ENCODE data around the gene ZNF587B.
"Not testable (repeated sequence)": the region's sequence is repeated elsewhere in the genome, so short reads cannot be mapped to it uniquely, and the experiment has no call there.

GRCh38 chr19:57862351-57862750, 32.3 kb downstream of the ZNF587B start:
- TF ChIP-seq RFX5 (IDR thresholded peaks at IDR 0.05; ENCODE audit: low read depth, low read length); BACH1 (IDR thresholded peaks at IDR 0.05; ENCODE audit: borderline replicate concordance); SUZ12 (IDR thresholded peaks at IDR 0.05; ENCODE audit: unreplicated experiment); RELB (IDR thresholded peaks at IDR 0.05; ENCODE audit: low read depth); SREBF1 (IDR thresholded peaks at IDR 0.05; ENCODE audit: low read length); CTCF (IDR thresholded peaks at IDR 0.05 in 2 of 3, conservative IDR thresholded peaks at IDR 0.05 in 1 of 3; ENCODE audit: control insufficient read depth in 2 of 3, extremely low read depth in 1 of 3, insufficient read depth in 1 of 3, low read depth in 3 of 3, low read length in 3 of 3); ZNF24 (IDR thresholded peaks at IDR 0.05): not testable (repeated sequence)

All from GM12878 (cell line).